Esophagus (tissue), 2 donors: Measurements from ENCODE around the gene F8. TPM values are rescaled to one million over a fixed set of nuclear protein-coding genes. Genes with fewer than 3 reads are reported as not detected.
"Not testable (repeated sequence)": the region's sequence is repeated elsewhere in the genome, so short reads cannot be mapped to it uniquely, and the experiment has no call there.

ENCODE experiments used
- H3K27ac ChIP-seq, 2 donors: one replicate each; pipeline ENCODE4 v1.5.1; 2013; ENCODE audit warnings: low read depth in 2 of 2, mild to moderate bottlenecking in 2 of 2, inconsistent platforms in 1 of 2, low read length in 1 of 2, moderate library complexity in 1 of 2
- H3K27me3 ChIP-seq, 2 donors: one replicate each; pipeline ENCODE4 v1.6.1; 2013; ENCODE audit warnings: low read length in 2 of 2, control low read depth in 1 of 2, mild to moderate bottlenecking in 1 of 2; ENCODE audit not compliant: insufficient read depth in 2 of 2, control insufficient read depth in 1 of 2
- H3K36me3 ChIP-seq, 2 donors: one replicate each; pipeline ENCODE4 v1.6.1; 2013; ENCODE audit warnings: low read length in 1 of 2; ENCODE audit not compliant: control insufficient read depth in 2 of 2, insufficient read depth in 2 of 2
- H3K4me1 ChIP-seq, 2 donors: one replicate each; pipeline ENCODE4 v1.6.1; 2013; ENCODE audit warnings: low read length in 1 of 2; ENCODE audit not compliant: control insufficient read depth in 2 of 2, insufficient read depth in 2 of 2
- H3K4me3 ChIP-seq, 2 donors: one replicate each; pipeline ENCODE4 v1.5.1; 2013; ENCODE audit warnings: low read length in 2 of 2, mild to moderate bottlenecking in 2 of 2, low read depth in 1 of 2, moderate library complexity in 1 of 2
- H3K9me3 ChIP-seq, 2 donors: one replicate each; pipeline ENCODE4 v1.6.1; 2013; ENCODE audit warnings: mild to moderate bottlenecking in 2 of 2, low read depth in 1 of 2, low read length in 1 of 2, moderate library complexity in 1 of 2; ENCODE audit not compliant: control insufficient read depth in 2 of 2, insufficient read depth in 1 of 2
- WGBS, 2 donors: extraction: QIAGEN DNeasy Blood & Tissue Kit; methylation state at CpG; one replicate each; pipeline ENCODE4 v1.1.7; 2013; 5-methylcytosine and 5-hydroxymethylcytosine counted together
- polyA plus RNA-seq, 2 donors: library from polyadenylated mRNA; stranded (reverse); fragments of 200-250 nt; gene quantifications; one replicate each; pipeline ENCODE4 v1.2.3, GENCODE V29; 2013
- donor health status: healthy with polysubstance abuse.
- donor health status: Bipolar disorder and iron deficiency.

The F8 gene
- polyA plus RNA-seq, 2 donors = 2.2 TPM

GRCh38 chrX:154892296-154892695 is 130.2 kb downstream of the F8 start:
- H3K36me3 ChIP-seq = no peaks in the 10 kb centered on the region
- H3K4me3 ChIP-seq = no peak overlapping the region
- H3K4me1 ChIP-seq = no peaks in the 10 kb centered on the region
- no peaks in the 10 kb centered on the region for H3K9me3 ChIP-seq
- WGBS, 2 donors = 76 to 91% methylated on average over 1 of the region's 1 CpG
- no peak overlapping the region for H3K27ac ChIP-seq
- H3K27me3 ChIP-seq = no peaks in the 10 kb centered on the region

GRCh38 chrX:154890990-154891639 is 131.4 kb downstream of the F8 start:
- Histone ChIP-seq H3K4me3 (no peak overlapping the region), H3K27ac (no peak overlapping the region), H3K27me3 (no peaks in the 10 kb centered on the region), H3K9me3 (no peaks in the 10 kb centered on the region), H3K4me1 (no peaks in the 10 kb centered on the region), H3K36me3 (no peaks in the 10 kb centered on the region)
- 42 to 54% methylated on average over 1 of the region's 1 CpG for WGBS, 2 donors

GRCh38 chrX:154886789-154887221 is 135.7 kb downstream of the F8 start:
- no CpG with 5 or more reads among the region's 62 CpGs for WGBS, 2 donors
- not testable (repeated sequence) for H3K36me3 ChIP-seq, H3K4me1 ChIP-seq, H3K9me3 ChIP-seq, H3K27ac ChIP-seq, H3K4me3 ChIP-seq, H3K27me3 ChIP-seq

DNA sequence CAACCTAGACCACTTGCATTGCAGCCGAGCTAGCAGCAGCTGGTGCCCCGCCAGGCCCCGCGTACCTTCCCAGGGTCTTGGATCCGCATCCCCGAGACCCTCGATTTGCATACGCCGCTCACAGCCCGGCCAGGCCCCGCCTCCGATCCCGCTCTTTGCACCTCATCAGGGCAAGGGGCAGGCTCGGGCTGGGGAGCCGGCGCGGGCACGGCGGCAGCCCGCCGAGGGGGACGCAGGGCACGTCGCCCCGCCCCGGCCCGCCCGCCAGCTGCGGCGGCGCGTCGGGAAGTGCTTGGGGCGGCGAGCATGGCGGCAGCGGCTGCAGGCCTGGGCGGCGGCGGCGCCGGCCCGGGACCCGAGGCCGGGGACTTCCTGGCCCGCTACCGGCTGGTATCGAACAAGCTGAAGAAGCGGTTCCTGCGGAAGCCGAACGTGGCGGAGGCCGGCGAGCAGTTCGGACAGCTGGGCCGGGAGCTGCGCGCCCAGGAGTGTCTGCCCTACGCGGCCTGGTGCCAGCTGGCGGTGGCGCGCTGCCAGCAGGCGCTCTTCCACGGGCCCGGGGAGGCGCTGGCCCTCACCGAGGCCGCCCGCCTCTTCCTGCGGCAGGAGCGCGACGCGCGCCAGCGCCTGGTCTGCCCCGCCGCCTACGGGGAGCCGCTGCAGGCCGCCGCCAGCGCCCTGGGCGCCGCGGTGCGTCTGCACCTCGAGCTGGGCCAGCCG is 136.3 kb downstream of the F8 start, which contains the start of gene F8A1:
Gene F8A1, plus strand, starts transcription at position 287 of the 720 bp plus-strand sequence. Its CDS starts 20 bp downstream, at position 307.
- H3K4me1 ChIP-seq, H3K4me3 ChIP-seq, H3K9me3 ChIP-seq, H3K27me3 ChIP-seq, H3K36me3 ChIP-seq: not testable (repeated sequence)
- peak within 1 kb of the TSS in 1 of 2 donors; percentile 1 for H3K27ac ChIP-seq
- 0% methylated on average over 5 to 16 of the region's 91 CpGs for WGBS, 2 donors

DNA sequence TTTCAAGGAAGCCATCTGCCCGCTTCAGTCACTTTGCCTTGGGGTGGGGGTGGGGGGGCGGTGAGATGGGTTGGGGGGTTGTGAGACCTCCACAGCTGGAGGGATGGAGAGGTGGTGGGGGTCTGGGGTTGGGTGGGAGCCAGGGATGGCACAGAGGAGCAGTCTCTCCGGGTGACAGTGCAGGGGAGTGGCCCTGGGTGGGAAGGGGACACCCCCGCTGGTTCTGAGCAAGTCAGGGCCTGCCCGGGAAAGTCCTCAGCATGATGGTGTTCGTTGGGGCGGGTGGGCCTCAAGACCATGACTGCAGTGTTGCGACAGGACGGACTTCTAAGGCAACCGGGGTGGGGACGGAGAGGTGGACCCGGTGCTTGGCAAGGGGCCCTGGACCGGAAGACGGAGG is 137.0 kb downstream of the F8 start:
- not testable (repeated sequence) for H3K27me3 ChIP-seq, H3K27ac ChIP-seq, H3K4me3 ChIP-seq, H3K36me3 ChIP-seq, H3K9me3 ChIP-seq, H3K4me1 ChIP-seq
- WGBS, 2 donors = 27 to 73% methylated on average over 2 to 5 of the region's 14 CpGs

GRCh38 chrX:154885057-154885456 is 137.5 kb downstream of the F8 start:
- H3K27ac ChIP-seq, H3K9me3 ChIP-seq, H3K4me3 ChIP-seq, H3K27me3 ChIP-seq, H3K36me3 ChIP-seq, H3K4me1 ChIP-seq: not testable (repeated sequence)
- WGBS, 2 donors = 97 to 98% methylated on average over 7 to 13 of the region's 33 CpGs

DNA sequence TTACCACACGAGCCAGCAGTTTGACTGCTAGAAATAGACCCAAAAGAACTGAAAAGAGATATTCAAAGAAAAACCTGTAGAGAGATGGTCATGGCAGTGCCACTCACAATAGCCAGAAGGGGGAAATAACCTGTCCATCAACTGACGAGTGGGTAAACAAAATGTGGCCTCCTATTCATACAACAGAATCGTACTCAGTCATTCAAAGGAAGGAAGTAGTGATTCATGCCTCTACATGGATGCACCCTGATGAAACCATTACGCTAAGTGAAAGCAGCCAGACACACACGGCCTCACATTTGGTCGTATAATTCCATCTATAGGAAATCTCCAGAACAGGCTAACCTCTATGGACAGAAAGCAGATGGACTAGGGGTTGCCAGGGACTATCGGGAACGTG is 138.5 kb downstream of the F8 start:
- not testable (repeated sequence) for H3K9me3 ChIP-seq, H3K27me3 ChIP-seq, H3K36me3 ChIP-seq, H3K27ac ChIP-seq, H3K4me1 ChIP-seq, H3K4me3 ChIP-seq
- no CpG with 5 or more reads among the region's 8 CpGs for WGBS, 2 donors

DNA sequence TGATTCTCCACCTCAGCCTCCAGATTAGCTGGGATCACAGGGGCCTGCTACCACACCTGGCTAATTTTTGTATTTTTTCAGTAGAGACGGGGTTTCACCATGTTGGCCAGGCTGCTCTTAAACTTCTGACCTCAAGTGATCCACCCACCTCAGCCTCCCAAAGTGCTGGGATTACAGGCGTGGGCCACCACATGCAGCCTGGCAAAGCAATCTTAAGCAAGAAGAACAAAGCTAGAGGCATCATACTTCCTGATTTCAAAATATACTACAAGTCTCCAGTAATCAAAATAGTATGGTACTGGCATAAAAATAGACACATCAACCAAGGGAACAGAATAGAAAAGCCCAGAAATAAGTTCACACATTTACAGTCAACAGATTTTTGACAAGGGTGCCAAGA is 149.2 kb downstream of the F8 start:
- no peaks in the 10 kb centered on the region for H3K9me3 ChIP-seq
- H3K36me3 ChIP-seq = no peaks in the 10 kb centered on the region
- 76 to 85% methylated on average over 2 of the region's 2 CpGs for WGBS, 2 donors
- no peak overlapping the region for H3K27ac ChIP-seq
- H3K4me3 ChIP-seq = no peak overlapping the region
- no peaks in the 10 kb centered on the region for H3K27me3 ChIP-seq
- no peaks in the 10 kb centered on the region for H3K4me1 ChIP-seq

GRCh38 chrX:154868522-154868921 is 154.0 kb downstream of the F8 start:
- H3K4me3 ChIP-seq = not testable (repeated sequence)

GRCh38 chrX:154855256-154855655 is 167.3 kb downstream of the F8 start:
- H3K27ac ChIP-seq = no peak overlapping the region
- no peaks in the 10 kb centered on the region for H3K27me3 ChIP-seq
- no peaks in the 10 kb centered on the region for H3K36me3 ChIP-seq
- no peaks in the 10 kb centered on the region for H3K4me1 ChIP-seq
- H3K9me3 ChIP-seq = no peaks in the 10 kb centered on the region
- no peak overlapping the region for H3K4me3 ChIP-seq

More at GRCh38 chrX:154868522-154868921, 154.0 kb downstream of the F8 start:
- H3K27me3 ChIP-seq, H3K27ac ChIP-seq, H3K4me1 ChIP-seq, H3K36me3 ChIP-seq, H3K9me3 ChIP-seq: not testable (repeated sequence)
